OCI-LY3 (cell line): ENCODE data around the gene TBXAS1.

ENCODE experiments used
- EZH2phosphoT487 ChIP-seq: fragments of 200-600 bp; shearing (Covaris generic); IDR thresholded peaks from 2 replicates; pipeline ENCODE4 v1.6.1; 2018; ENCODE audit warnings: antibody characterized with exemption, mixed run types, low read depth
- TF ChIP-seq, protein P1 (sequence below): fragments of 200-600, 300-600 bp; sonication (generic); IDR thresholded peaks from 2 replicates; pipeline ENCODE4 v1.5.1; 2014; ENCODE audit warnings: antibody characterized with exemption, low read length, low read depth

DNA sequence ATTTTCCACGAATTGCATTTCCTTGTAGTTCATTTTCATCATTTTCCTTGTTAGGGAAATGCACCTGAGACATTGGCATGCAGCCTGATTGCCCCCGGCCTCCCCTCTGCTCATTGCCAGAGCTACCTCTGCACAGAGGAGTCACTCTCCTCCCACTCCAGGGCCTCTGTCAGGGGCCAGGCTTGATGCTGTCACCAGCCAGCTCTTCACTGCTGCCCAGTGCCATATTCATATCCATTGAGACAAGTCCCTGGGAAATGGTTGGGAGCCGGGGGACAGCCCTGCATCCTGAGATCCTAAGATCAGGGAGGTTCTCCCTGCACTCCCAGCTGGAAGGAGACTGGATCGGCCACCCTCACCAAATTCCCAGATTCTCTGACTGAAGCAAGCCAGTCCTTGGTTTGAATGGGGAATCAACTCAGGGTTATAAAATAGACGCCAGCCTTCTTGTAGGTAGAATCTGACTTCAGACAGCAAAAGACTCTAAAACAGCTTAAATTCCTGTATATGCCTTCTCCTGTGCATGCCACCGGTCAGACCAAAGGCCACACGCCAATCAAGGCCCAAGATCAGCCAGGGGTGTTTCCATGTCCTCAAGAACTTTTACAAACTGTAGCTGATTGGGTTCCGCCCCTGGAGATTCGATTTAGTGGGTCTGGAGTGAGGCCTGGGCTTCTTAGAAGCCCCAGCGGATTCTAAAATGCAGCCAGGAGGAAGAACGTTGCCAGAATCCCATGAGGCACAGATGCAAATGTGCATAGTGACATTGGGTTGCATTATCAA is 147.2 kb downstream of the TBXAS1 start:
- TF ChIP-seq, protein P1, sequence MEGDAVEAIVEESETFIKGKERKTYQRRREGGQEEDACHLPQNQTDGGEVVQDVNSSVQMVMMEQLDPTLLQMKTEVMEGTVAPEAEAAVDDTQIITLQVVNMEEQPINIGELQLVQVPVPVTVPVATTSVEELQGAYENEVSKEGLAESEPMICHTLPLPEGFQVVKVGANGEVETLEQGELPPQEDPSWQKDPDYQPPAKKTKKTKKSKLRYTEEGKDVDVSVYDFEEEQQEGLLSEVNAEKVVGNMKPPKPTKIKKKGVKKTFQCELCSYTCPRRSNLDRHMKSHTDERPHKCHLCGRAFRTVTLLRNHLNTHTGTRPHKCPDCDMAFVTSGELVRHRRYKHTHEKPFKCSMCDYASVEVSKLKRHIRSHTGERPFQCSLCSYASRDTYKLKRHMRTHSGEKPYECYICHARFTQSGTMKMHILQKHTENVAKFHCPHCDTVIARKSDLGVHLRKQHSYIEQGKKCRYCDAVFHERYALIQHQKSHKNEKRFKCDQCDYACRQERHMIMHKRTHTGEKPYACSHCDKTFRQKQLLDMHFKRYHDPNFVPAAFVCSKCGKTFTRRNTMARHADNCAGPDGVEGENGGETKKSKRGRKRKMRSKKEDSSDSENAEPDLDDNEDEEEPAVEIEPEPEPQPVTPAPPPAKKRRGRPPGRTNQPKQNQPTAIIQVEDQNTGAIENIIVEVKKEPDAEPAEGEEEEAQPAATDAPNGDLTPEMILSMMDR: no peak
- TF ChIP-seq EZH2phosphoT487: no peak
